Measurements from ENCODE around the gene PTBP2. TPM values are rescaled to one million over a fixed set of nuclear protein-coding genes. Genes with fewer than 3 reads are reported as not detected.

The PTBP2 gene
- total and polyA plus RNA-seq, 2 donors from 2014 or later: 10.5 to 32.8 TPM

GRCh38 chr1:96730574-96731298 is 9.2 kb downstream of the PTBP2 start:
- FAIRE-seq: no peak
- Histone ChIP-seq H3K4me1 (ENCODE audit: control insufficient read depth in 2 of 3, insufficient read depth in 2 of 3, low read depth in 1 of 3, low read length in 3 of 3) (no peaks in the 10 kb centered on the region), H3K27ac (ENCODE audit: low read depth in 2 of 2, low read length in 2 of 2) (no peak overlapping the region), H3K27me3 (ENCODE audit: control insufficient read depth, insufficient read depth, low read length) (no peaks in the 10 kb centered on the region), H3K36me3 (ENCODE audit: control insufficient read depth in 2 of 3, insufficient read depth in 3 of 3, low read length in 3 of 3) (no peaks in the 10 kb centered on the region), H3K9ac (ENCODE audit: low read length in 3 of 3) (no peak overlapping the region), H3K9me3 (ENCODE audit: control insufficient read depth in 2 of 3, insufficient read depth in 1 of 3, low read length in 3 of 3) (no peaks in the 10 kb centered on the region), H3K4me3 (ENCODE audit: low read length in 3 of 3) (no peak overlapping the region)
- DNase-seq: no peak
- intact Hi-C loops (cut with DNase I): no loop called here
- no peak for TF ChIP-seq CTCF (IDR thresholded peaks at IDR 0.05; ENCODE audit: borderline replicate concordance, extremely low read depth, insufficient read depth)

GRCh38 chr1:96741335-96741734 is 19.8 kb downstream of the PTBP2 start:
- intact Hi-C loops (cut with DNase I): no loop called here
- no peak for TF ChIP-seq CTCF (IDR thresholded peaks at IDR 0.05; ENCODE audit: borderline replicate concordance, extremely low read depth, insufficient read depth)
- Histone ChIP-seq H3K27ac (ENCODE audit: low read depth in 2 of 2, low read length in 2 of 2) (no peak overlapping the region), H3K27me3 (ENCODE audit: control insufficient read depth, insufficient read depth, low read length) (no peaks in the 10 kb centered on the region), H3K9me3 (ENCODE audit: control insufficient read depth in 2 of 3, insufficient read depth in 1 of 3, low read length in 3 of 3) (no peaks in the 10 kb centered on the region), H3K36me3 (ENCODE audit: control insufficient read depth in 2 of 3, insufficient read depth in 3 of 3, low read length in 3 of 3) (no peaks in the 10 kb centered on the region), H3K4me1 (ENCODE audit: control insufficient read depth in 2 of 3, insufficient read depth in 2 of 3, low read depth in 1 of 3, low read length in 3 of 3) (no peaks in the 10 kb centered on the region), H3K9ac (ENCODE audit: low read length in 3 of 3) (no peak overlapping the region), H3K4me3 (ENCODE audit: low read length in 3 of 3) (no peak overlapping the region)
- DNase-seq (no peak), FAIRE-seq (peak; percentile 15)

DNA sequence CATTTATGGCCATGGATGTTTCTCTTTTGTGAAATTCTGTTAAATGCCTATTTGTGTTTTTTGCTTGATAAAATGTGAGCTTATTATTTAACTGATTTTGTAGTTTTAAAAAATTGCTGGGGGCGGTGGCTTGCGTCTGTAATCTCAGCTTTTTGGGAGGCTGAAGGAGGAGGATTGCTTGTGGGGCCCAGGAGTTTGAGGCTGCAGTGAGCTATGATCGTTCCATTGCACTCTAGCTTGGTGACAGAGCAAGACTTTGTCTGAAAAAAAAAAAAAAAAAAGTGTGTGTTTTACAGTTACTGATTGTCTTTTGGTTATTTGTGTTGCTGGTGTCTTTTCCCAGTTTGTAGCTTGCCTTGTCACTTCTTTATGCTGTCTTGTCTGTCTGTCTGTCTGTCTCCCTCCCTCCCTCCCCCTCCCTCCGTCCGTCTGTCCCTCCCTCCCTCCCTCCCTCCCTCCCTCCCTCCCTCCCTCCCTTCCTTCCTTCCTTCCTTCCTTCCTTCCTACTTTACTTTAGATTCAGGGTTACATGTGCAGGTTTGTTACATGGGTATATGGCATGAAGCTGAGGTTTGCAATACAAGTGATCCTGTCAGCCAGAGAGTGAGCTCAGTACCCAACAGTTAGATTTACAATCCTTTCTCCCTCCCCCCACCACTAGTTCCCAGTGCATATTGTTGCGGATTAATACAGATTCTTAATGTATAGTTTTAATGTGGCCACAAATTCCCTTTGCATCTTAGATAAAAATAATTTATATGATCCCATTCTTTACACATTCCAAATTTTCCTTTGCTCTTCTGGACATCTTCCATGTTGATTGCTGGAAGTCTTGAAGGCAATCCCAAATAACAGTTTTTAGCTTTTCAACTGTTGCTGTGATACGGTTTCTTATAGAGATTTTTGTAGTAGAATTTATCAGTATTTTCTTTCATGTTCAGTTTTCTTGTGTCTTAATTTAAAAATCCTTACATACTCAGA is 25.1 kb downstream of the PTBP2 start:
- no peaks in the 10 kb centered on the region for H3K9me3 ChIP-seq (ENCODE audit: control insufficient read depth in 2 of 3, insufficient read depth in 1 of 3, low read length in 3 of 3)
- no peak overlapping the region for H3K27ac ChIP-seq (ENCODE audit: low read depth in 2 of 2, low read length in 2 of 2)
- no peak for TF ChIP-seq CTCF (IDR thresholded peaks at IDR 0.05; ENCODE audit: borderline replicate concordance, extremely low read depth, insufficient read depth)
- H3K27me3 ChIP-seq (ENCODE audit: control insufficient read depth, insufficient read depth, low read length): no peaks in the 10 kb centered on the region
- intact Hi-C loops (cut with DNase I): no loop called here
- no peak for FAIRE-seq
- no peaks in the 10 kb centered on the region for H3K4me1 ChIP-seq (ENCODE audit: control insufficient read depth in 2 of 3, insufficient read depth in 2 of 3, low read depth in 1 of 3, low read length in 3 of 3)
- no peaks in the 10 kb centered on the region for H3K36me3 ChIP-seq (ENCODE audit: control insufficient read depth in 2 of 3, insufficient read depth in 3 of 3, low read length in 3 of 3)
- no peak overlapping the region for H3K4me3 ChIP-seq (ENCODE audit: low read length in 3 of 3)
- no peak overlapping the region for H3K9ac ChIP-seq (ENCODE audit: low read length in 3 of 3)
- peak in 1 of 5 donors; percentile 14 for DNase-seq

All from kidney (tissue), 14 donors.